ENCODE measurements around the gene ARHGAP27. TPM values are rescaled to one million over a fixed set of nuclear protein-coding genes. Genes with fewer than 3 reads are reported as not detected.

The ARHGAP27 gene
- polyA plus RNA-seq, 1 experiment = 0.64 TPM

- H3K9me3 ChIP-seq (ENCODE audit: control insufficient read depth, insufficient read depth, low read length) = no peaks in the 10 kb centered on the region
- no peak for TF ChIP-seq CTCF (IDR thresholded peaks at IDR 0.05; ENCODE audit: low read depth, low read length)
- no peak overlapping the region for H3K4me3 ChIP-seq (ENCODE audit: low read depth, low read length)
- ChIA-PET POLR2A (interaction anchor here (0.6 to 5.6 kb wide), 11 partner anchors 11 to 220 kb away, joined by 3 to 55 read pairs (median 3); partner anchors contain the start of genes HEXIM1 and MAP3K14), CTCF (interaction anchor here (1.5 to 8.0 kb wide), 2 partner anchors 16 to 91 kb away, joined by 8 to 45 read pairs; no protein-coding TSS in a partner anchor)
- peak; percentile 85 for DNase-seq (ENCODE audit: low read depth, low spot score)
- H3K27ac ChIP-seq (ENCODE audit: low read depth, low read length) = peak overlapping the region; percentile 83
- no peaks in the 10 kb centered on the region for H3K27me3 ChIP-seq (ENCODE audit: control insufficient read depth, insufficient read depth, low read length)
These were observed 64.0 kb downstream of the ARHGAP27 start for GRCh38 chr17:45368651-45369050.

- Histone ChIP-seq H3K27me3 (ENCODE audit: control insufficient read depth, insufficient read depth, low read length) (no peaks in the 10 kb centered on the region), H3K9me3 (ENCODE audit: control insufficient read depth, insufficient read depth, low read length) (no peaks in the 10 kb centered on the region), H3K4me3 (ENCODE audit: low read depth, low read length) (no peak overlapping the region), H3K27ac (ENCODE audit: low read depth, low read length) (no peak overlapping the region)
- CTCF ChIA-PET = no interaction called here
- TF ChIP-seq CTCF (IDR thresholded peaks at IDR 0.05; ENCODE audit: low read depth, low read length) = no peak
- DNase-seq (ENCODE audit: low read depth, low spot score) = no peak
- POLR2A ChIA-PET = interaction anchor here (1.0 to 1.5 kb wide), 2 partner anchors 21 to 26 kb away, joined by 3 to 8 read pairs; no protein-coding TSS in a partner anchor
These were observed 65.5 kb downstream of the ARHGAP27 start for GRCh38 chr17:45367216-45367615.

GRCh38 chr17:45366691-45367090 lies 66.0 kb downstream of the ARHGAP27 start:
- Histone ChIP-seq H3K4me3 (ENCODE audit: low read depth, low read length) (no peak overlapping the region), H3K27ac (ENCODE audit: low read depth, low read length) (no peak overlapping the region), H3K27me3 (ENCODE audit: control insufficient read depth, insufficient read depth, low read length) (no peaks in the 10 kb centered on the region), H3K9me3 (ENCODE audit: control insufficient read depth, insufficient read depth, low read length) (no peaks in the 10 kb centered on the region)
- CTCF ChIA-PET = no interaction called here
- TF ChIP-seq CTCF (IDR thresholded peaks at IDR 0.05; ENCODE audit: low read depth, low read length) = no peak
- DNase-seq (ENCODE audit: low read depth, low spot score) = no peak
- POLR2A ChIA-PET = interaction anchor here (0.6 to 1.5 kb wide), 3 partner anchors 10 to 25 kb away, joined by 3 to 8 read pairs (median 7); no protein-coding TSS in a partner anchor

- Histone ChIP-seq H3K27ac (ENCODE audit: low read depth, low read length) (no peak overlapping the region), H3K9me3 (ENCODE audit: control insufficient read depth, insufficient read depth, low read length) (no peaks in the 10 kb centered on the region), H3K4me3 (ENCODE audit: low read depth, low read length) (no peak overlapping the region), H3K27me3 (ENCODE audit: control insufficient read depth, insufficient read depth, low read length) (no peaks in the 10 kb centered on the region)
- CTCF ChIA-PET = no interaction called here
- POLR2A ChIA-PET = interaction anchor here (0.6 to 1.5 kb wide), 2 partner anchors 11 to 20 kb away, joined by 7 to 8 read pairs; no protein-coding TSS in a partner anchor
- no peak for DNase-seq (ENCODE audit: low read depth, low spot score)
- no peak for TF ChIP-seq CTCF (IDR thresholded peaks at IDR 0.05; ENCODE audit: low read depth, low read length)
These were observed 66.6 kb downstream of the ARHGAP27 start for GRCh38 chr17:45366049-45366448.

DNA sequence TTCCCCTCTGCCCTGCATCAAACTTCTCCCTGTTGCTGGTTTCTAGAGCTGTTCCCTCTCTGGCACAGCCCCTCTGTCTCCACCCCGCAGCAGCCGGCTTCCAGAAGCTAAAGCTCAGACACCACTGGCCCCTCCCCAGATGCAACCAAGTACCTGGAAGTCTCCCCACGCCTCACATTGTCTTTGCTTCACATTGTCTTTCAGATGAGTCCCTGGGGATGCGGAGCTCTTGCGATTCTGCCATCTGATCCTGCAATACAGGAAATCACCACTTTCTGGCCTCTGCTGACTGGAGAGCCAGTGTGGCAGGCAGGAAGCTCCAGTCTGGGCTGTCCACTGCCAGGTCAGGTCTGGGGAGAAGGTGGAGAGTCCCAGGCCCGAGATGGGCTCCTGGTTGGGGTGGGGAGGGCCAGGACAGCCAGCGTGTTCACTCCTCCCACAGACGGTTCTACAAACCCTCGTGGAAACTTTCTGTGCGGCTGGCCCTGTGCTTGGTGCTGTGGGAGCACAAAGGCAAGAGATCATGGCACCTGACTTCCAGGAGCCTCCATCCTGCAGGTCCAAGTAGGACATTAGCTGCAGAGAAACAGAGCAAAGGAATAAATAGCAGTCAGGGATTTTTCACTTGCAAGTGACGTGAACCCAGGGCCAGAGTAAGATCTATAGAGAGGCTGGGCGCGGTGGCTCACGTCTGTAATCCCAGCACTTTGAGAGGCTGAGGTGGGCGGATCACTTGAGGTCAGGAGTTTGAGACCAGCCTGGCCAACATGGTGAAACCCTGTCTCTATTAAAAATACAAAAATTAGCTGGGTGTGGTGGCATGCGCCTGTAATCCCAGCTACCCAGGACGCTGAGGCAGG lies 67.9 kb downstream of the ARHGAP27 start:
- no peaks in the 10 kb centered on the region for H3K27me3 ChIP-seq (ENCODE audit: control insufficient read depth, insufficient read depth, low read length)
- no peak for DNase-seq (ENCODE audit: low read depth, low spot score)
- ChIA-PET CTCF (interaction anchor here (1.0 to 1.8 kb wide), 2 partner anchors 20 to 87 kb away, joined by 3 to 6 read pairs; no protein-coding TSS in a partner anchor), POLR2A (interaction anchor here (0.5 to 1.1 kb wide), 3 partner anchors 19 to 216 kb away, joined by 3 to 11 read pairs (median 4); no protein-coding TSS in a partner anchor)
- H3K27ac ChIP-seq (ENCODE audit: low read depth, low read length) = no peak overlapping the region
- TF ChIP-seq CTCF (IDR thresholded peaks at IDR 0.05; ENCODE audit: low read depth, low read length) = 0 out of 2 replicates have a peak, but pooled peaks have one; percentile 6
- no peak overlapping the region for H3K4me3 ChIP-seq (ENCODE audit: low read depth, low read length)
- no peaks in the 10 kb centered on the region for H3K9me3 ChIP-seq (ENCODE audit: control insufficient read depth, insufficient read depth, low read length)

All from AG04450 (cell line).